ENCODE data around the gene HNRNPLL.

HNRNPLL gene

DNA sequence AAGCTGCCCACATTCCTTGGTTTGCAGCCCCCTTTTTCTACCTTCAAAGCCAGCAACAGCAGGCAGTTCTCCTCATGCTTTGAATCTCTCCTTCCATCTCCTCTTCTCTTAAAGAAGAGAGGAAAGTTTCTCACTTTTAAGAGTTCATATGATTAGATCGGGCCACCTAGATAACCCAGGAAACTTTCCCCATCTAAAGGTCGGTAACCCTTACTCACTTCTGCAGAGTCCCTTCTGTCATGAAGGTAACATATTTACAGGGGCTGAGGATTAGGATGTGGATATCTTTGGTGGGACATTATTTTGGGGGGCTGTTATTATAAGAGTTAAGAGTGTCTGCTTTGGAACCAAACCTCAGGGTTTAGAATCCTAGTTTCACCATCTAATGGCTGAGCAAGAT is 51.0 kb downstream of the HNRNPLL start:
- in situ Hi-C loops (cut with MboI; ENCODE audit: low pct_unique_long_range_greater_than_20kb, low sequenced_read_pairs, unreplicated experiment), result no loop called here
- TF ChIP-seq, protein P1, sequence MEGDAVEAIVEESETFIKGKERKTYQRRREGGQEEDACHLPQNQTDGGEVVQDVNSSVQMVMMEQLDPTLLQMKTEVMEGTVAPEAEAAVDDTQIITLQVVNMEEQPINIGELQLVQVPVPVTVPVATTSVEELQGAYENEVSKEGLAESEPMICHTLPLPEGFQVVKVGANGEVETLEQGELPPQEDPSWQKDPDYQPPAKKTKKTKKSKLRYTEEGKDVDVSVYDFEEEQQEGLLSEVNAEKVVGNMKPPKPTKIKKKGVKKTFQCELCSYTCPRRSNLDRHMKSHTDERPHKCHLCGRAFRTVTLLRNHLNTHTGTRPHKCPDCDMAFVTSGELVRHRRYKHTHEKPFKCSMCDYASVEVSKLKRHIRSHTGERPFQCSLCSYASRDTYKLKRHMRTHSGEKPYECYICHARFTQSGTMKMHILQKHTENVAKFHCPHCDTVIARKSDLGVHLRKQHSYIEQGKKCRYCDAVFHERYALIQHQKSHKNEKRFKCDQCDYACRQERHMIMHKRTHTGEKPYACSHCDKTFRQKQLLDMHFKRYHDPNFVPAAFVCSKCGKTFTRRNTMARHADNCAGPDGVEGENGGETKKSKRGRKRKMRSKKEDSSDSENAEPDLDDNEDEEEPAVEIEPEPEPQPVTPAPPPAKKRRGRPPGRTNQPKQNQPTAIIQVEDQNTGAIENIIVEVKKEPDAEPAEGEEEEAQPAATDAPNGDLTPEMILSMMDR (IDR thresholded peaks at IDR 0.05; ENCODE audit: extremely low read depth, insufficient read depth, missing control alignments), result no peak
- no peak for DNase-seq (ENCODE audit: low spot score)

DNA sequence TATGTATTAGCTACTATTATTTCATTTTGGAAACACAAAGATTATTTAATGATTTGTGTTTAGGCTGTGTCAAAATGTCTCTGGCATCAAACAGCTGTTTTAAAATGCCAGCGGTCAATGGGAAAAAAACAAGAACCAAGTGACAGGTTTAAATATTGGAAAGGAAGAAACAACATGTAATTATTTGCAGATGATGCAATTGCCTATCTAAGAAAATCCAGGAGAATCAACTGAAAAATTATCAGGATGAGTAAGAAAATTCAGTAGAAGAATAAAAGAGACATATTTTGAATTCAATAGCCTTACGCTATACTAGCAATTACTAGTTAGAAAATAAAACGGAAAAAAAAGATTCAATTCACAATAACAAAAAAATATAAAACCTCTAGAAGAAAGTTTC is 51.6 kb downstream of the HNRNPLL start:
- in situ Hi-C loops (cut with MboI; ENCODE audit: low pct_unique_long_range_greater_than_20kb, low sequenced_read_pairs, unreplicated experiment), result no loop called here
- TF ChIP-seq, protein P1 (IDR thresholded peaks at IDR 0.05; ENCODE audit: extremely low read depth, insufficient read depth, missing control alignments), result no peak
- DNase-seq (ENCODE audit: low spot score), result no peak

DNA sequence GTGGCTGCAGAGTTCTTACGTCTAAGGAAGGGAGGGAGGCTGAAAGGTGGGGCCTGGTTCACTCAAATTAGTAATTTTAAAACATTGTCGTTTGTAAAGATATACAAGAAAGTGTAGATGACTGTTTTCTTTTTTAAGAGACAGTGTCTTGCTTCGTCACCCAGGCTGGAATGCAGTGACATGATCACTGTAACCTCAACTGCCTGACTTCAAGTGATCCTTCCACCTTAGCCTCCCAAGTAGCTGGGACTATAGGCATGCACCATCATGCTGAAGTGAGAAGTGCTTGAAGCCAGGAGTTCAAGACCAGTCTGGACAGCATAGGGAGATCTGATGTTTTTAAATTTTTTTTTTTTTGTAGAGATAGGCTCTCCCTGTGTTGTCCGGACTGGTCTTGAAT is 52.9 kb downstream of the HNRNPLL start:
- DNase-seq (ENCODE audit: low spot score), result no peak
- TF ChIP-seq, protein P1 (IDR thresholded peaks at IDR 0.05; ENCODE audit: extremely low read depth, insufficient read depth, missing control alignments), result no peak
- in situ Hi-C loops (cut with MboI; ENCODE audit: low pct_unique_long_range_greater_than_20kb, low sequenced_read_pairs, unreplicated experiment), result no loop called here

DNA sequence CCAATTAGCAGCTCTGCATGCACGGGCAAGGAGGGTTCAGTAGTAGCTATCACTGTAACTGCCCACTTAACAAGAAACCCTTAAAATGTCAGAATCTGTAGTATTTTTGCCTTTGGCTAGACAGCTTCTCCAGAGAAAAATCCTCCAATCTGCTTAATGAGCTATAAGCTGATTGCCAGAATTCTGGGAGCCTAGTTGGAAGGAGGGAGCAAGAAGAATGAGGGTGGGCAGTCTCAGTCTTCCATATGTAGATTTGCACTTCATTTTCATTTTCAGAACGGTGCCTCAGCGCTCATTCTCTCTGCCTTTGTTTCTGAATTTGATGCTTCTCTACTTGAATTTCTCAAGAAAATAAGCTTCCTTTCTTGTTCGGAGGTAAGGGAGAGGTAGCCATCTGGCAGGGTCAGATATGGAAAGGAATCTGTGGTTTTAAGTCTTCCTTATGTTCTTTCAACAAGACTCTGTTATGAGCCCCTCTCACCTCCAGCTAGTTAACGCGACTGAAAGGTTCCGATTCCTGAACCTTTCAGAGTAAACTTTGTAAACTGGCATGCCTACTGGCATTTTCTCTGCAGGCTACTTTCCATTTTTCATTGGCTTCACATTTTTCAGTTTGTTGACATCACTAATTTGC is 53.5 kb downstream of the HNRNPLL start:
- no peak for DNase-seq (ENCODE audit: low spot score)
- in situ Hi-C loops (cut with MboI; ENCODE audit: low pct_unique_long_range_greater_than_20kb, low sequenced_read_pairs, unreplicated experiment), result no loop called here
- TF ChIP-seq, protein P1 (IDR thresholded peaks at IDR 0.05; ENCODE audit: extremely low read depth, insufficient read depth, missing control alignments), result no peak

DNA sequence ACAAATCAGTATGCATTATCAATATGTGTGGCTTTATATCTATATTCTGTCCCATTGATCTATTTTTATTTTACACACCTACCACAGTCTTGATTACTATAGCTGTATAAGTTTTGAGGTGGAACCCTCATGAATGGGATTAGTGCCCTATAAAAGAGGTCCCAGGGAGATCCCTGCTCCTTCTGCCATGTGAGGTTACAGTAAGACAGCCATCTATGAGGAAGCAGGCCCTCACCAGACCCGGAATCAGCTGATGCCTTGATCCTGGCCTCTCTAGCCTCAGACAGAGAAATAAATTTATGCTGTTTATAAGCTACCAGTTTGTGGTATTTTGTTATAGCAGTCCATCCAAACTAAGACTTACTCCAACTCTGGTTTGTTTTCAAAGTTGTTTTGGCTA is 54.9 kb downstream of the HNRNPLL start:
- DNase-seq (ENCODE audit: low spot score), result no peak
- TF ChIP-seq, protein P1 (IDR thresholded peaks at IDR 0.05; ENCODE audit: extremely low read depth, insufficient read depth, missing control alignments), result no peak
- in situ Hi-C loops (cut with MboI; ENCODE audit: low pct_unique_long_range_greater_than_20kb, low sequenced_read_pairs, unreplicated experiment), result no loop called here

DNA sequence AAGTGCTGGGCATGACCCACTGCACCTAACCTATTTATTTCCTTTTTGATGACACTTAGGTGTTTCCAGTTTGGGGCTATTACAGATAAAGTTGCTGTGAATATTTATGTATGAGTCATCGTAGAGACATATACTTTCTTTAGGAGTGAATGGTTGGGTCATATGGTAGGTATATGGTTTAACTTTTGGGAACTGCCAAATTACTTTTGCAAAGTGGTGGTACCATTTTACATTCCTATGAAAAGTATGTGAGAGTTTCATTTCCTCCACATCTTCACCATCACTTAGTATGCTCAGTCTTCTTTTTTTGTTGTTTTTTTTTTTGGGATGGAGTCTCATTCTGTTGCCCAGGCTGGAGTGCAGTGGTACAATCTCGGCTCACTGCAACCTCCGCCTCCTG is 56.1 kb downstream of the HNRNPLL start:
- TF ChIP-seq, protein P1 (IDR thresholded peaks at IDR 0.05; ENCODE audit: extremely low read depth, insufficient read depth, missing control alignments), result no peak
- in situ Hi-C loops (cut with MboI; ENCODE audit: low pct_unique_long_range_greater_than_20kb, low sequenced_read_pairs, unreplicated experiment), result no loop called here
- no peak for DNase-seq (ENCODE audit: low spot score)

Measured in GM13977 (cell line).